Measurements from ENCODE around the gene PRR15L. TPM values are rescaled to one million over a fixed set of nuclear protein-coding genes. Genes with fewer than 3 reads are reported as not detected.

The PRR15L gene, protein sequence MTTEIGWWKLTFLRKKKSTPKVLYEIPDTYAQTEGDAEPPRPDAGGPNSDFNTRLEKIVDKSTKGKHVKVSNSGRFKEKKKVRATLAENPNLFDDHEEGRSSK
- total RNA-seq: not detected in 2 replicates

DNA sequence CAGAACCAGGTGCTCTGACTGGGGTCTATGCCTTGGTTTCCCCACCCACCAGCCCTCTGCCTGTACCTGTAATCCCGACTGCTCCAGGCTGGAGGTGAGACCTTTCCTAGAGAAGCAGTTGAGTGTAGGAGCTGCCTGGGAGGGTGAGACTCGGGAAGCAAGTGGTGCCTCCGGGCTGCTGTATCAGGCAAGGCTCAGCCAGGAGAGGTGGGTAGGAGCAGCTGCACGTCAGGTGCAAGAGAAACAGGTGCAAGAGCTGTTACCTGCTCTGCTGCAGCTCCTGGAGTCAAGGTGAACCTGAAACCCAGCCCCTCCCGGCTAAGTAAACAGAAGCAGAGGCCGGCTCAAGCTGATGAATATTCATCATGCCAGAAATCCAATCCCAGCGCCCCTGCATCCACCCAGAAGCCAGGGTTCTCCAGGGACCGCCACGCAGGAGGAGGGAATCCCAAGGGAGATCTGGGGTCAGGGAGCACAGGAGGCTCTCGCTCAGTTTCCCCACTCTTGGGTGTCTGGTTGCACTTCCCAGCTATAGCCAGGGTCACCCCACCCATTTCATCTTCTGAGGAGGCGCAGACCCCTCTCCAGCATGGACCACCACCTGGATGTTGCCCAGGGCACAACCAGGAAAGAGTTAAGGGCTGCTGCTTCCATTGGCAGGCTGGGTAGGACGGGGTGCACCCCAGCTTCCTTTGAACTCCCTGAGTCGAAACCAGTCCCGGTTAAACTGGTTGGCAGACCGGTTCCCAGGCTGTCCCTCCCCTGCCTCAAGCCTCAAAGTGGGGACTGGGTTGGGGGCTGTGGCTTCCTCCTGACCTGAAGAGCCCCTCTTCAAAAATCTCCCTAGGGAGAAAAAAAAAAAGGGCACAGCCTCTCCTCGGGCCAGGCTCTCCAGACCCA, at the start of gene PRR15L:
TSS of gene PRR15L (minus strand) at position 293 of the 900 bp plus-strand sequence. CDS start 4,649 bp downstream, outside the sequence.

DNA sequence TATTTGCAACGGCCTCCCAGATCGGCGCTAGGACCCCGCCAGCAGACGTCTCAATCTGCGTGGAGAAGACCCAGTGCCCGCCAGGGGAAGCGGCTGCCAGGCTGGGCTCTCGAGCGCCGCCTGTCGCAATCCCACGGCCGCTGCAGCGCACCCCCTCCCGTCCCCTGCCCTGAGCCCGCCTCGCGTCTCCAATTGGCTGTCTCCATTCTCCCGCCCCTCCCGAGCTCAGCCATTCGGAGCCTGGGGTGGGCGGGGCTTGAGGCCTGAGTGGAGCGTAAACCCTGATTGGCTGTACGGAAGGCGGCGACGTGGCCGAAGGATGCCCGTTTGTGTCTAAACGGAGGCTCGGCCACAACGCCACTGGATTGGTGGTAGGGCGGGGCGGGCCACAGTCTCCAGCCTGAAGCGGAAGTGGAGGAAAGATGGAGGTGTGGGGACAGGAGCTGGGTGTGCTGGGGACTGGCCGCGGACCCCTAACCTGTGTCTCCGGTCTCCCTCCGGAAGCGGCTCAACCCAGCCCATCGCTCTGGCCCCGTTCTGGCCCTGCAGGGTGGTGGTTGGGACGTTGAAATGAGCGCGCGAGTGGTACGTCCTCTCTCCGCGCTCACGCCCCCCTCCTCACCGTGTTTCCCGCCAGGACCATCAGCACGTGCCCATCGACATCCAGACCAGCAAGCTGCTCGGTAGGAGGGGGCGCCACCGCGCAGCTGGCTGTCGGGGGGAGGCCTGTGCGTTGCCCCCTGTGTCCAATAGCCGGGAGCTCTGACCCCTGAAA, 13.2 kb upstream of the PRR15L start, which contains the start of gene CDK5RAP3:
TSS of gene CDK5RAP3 (plus strand) at position 389 of the 775 bp plus-strand sequence. CDS start at position 423, 34 bp downstream.

DNA sequence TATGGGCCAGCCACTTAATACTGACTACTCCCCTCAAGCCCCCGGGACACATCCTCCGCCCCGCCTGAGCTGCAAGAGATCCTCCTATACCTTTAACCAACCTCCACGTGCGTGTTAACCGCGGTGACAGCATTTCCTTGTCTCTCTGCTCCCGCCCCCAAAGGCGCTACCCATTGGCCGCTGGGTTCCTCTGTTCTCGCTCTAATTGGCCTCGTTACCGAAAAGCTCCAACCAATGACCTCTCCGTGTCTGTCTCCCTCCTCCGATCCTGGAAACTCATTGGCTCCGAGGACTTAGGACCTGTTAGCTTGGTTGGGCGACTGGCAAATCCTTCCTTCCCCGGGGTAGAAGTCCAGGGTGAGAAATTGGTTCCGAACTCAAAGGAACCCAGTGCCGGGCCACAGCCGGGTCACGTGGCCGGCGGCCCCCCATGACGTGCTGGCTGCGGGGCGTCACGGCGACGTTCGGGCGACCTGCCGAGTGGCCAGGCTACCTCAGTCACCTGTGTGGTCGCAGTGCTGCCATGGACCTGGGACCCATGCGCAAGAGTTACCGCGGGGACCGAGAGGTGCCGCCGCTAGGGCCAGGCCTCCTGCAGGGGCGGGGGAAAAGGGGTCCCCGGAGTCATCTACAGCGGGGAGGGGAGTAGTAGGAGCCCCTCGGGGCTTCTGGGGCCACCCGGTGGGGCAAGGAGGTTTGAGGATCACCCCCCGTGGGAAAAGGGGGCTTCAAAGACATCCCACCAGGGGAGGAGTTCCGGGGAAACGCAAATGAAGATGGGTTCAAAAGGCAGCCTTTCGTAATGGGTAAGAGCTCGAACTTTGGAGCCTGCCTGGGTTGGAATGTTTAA, 16.2 kb downstream of the PRR15L start, which contains the start of gene PNPO:
TSS of gene PNPO (plus strand) at position 326 of the 850 bp plus-strand sequence. CDS start at position 431, 105 bp downstream.

Other genes with a start within 250 kb of the PRR15L start
- gene TBX21, start 224.6 kb downstream of the PRR15L start, total RNA-seq: not detected in 2 replicates
- gene OSBPL7, start 136.1 kb downstream of the PRR15L start, total RNA-seq: 5.4 and 7.8 TPM in 2 replicates
- 12.7 and 13.1 TPM in 2 replicates for gene MRPL10, start 126.3 kb downstream of the PRR15L start, total RNA-seq
- gene LRRC46, start 126.2 kb downstream of the PRR15L start, total RNA-seq: 0.25 TPM in 1 of 2 replicates, not detected in the other
- 40.4 and 43.1 TPM in 2 replicates for gene SCRN2, start 116.6 kb downstream of the PRR15L start, total RNA-seq
- gene SP6, start 106.7 kb downstream of the PRR15L start, total RNA-seq: 0.12 and 0.13 TPM in 2 replicates
- gene SP2, start 61.6 kb downstream of the PRR15L start, total RNA-seq: 0.40 and 1.6 TPM in 2 replicates
- 26.2 and 28.1 TPM in 2 replicates for gene PNPO, start 16.3 kb downstream of the PRR15L start, total RNA-seq
- 68.1 and 83.1 TPM in 2 replicates for gene CDK5RAP3, start 13.2 kb upstream of the PRR15L start, total RNA-seq
- gene COPZ2, start 79.9 kb upstream of the PRR15L start, total RNA-seq: 147 and 185 TPM in 2 replicates
- gene NFE2L1, start 90.5 kb upstream of the PRR15L start, total RNA-seq: 123 and 186 TPM in 2 replicates
- 36.0 and 40.0 TPM in 2 replicates for gene CBX1, start 143.6 kb upstream of the PRR15L start, total RNA-seq
- 11.0 and 11.2 TPM in 2 replicates for gene SNX11, start 149.9 kb upstream of the PRR15L start, total RNA-seq

Measured in aortic smooth muscle cell (primary cell).